Heart right ventricle (tissue), 16 donors: ENCODE measurements around the gene CACNA1E. TPM values are rescaled to one million over a fixed set of nuclear protein-coding genes. Genes with fewer than 3 reads are reported as not detected.

Experiments used
- ATAC-seq, 8 donors: fragments of 200-7000 bp; cut with Tn5 transposase; one replicate each; pipeline ENCODE4 v1.9.1; 2020; ENCODE audit warnings: mild to moderate bottlenecking in 8 of 8, moderate library complexity in 8 of 8, moderate number of reproducible peaks in 1 of 8
- DNase-seq, 2 donors: peaks; one replicate each; pipeline ENCODE4 v3.0.0-alpha.2; 2020
- H3K27ac ChIP-seq, 10 donors: fragments of 200-600 bp; sonication (generic) in 2 of 10; one replicate each; pipeline versions ENCODE4 v1.5.0 to v1.8.0; 2020 to 2022; ENCODE audit warnings: mild to moderate bottlenecking in 3 of 10
- H3K27me3 ChIP-seq, 7 donors: fragments of 200-600 bp; one replicate each; pipeline ENCODE4 v1.8.0; 2021 to 2022; ENCODE audit warnings: mild to moderate bottlenecking in 2 of 7
- H3K36me3 ChIP-seq, 9 donors: fragments of 200-600 bp; sonication (generic) in 1 of 9; one replicate each; pipeline versions ENCODE4 v1.5.0 to v1.8.0; 2020 to 2022; ENCODE audit warnings: mild to moderate bottlenecking in 2 of 9
- H3K4me1 ChIP-seq, 9 donors: fragments of 200-600 bp; sonication (generic) in 1 of 9; one replicate each; pipeline versions ENCODE4 v1.5.0 to v1.8.0; 2020 to 2022; ENCODE audit warnings: mild to moderate bottlenecking in 4 of 9
- H3K4me3 ChIP-seq, 10 donors: fragments of 200-600 bp; sonication (generic) in 2 of 10; one replicate each; pipeline versions ENCODE4 v1.5.0 to v1.8.0; 2020 to 2022; ENCODE audit warnings: mild to moderate bottlenecking in 7 of 10, moderate library complexity in 2 of 10
- H3K9me3 ChIP-seq, 11 donors: fragments of 200-600 bp in 10 of 11; sonication (generic) in 2 of 11; one replicate each; pipeline versions ENCODE4 v1.5.0 to v1.8.0; 2013 to 2022; ENCODE audit warnings: mild to moderate bottlenecking in 2 of 11, control low read depth in 1 of 11, moderate library complexity in 1 of 11
- WGBS, 2 donors: extraction: QIAGEN DNeasy Blood & Tissue Kit; methylation state at CpG; one replicate each; pipeline ENCODE4 v1.1.7; 2013; ENCODE audit warnings: inconsistent platforms in 1 of 2; 5-methylcytosine and 5-hydroxymethylcytosine counted together
- intact Hi-C, 10 donors: fragments of 100-400 bp; cut with DNase I; formaldehyde crosslinking; loops; one replicate each; pipeline versions ENCODE4 v1.11.1 to v1.14.2; 2022
- polyA plus RNA-seq, 2 donors: library from polyadenylated mRNA; stranded (reverse); fragments of 200-250 nt; gene quantifications; one replicate each; pipeline ENCODE4 v1.2.3, GENCODE V29; 2013
- total RNA-seq, 10 donors: library from RNA; stranded (reverse); fragmentation: NEBNext Ultra II Directional in 3 of 10; extraction: Animal tissue kit (Norgen Biotek cat#: 25700) in 3 of 10; gene quantifications; one replicate each; pipeline versions ENCODE4 v1.2.1 to v1.2.4, GENCODE V29; 2021 to 2023
- TF ChIP-seq, protein P1 (sequence below), 9 donors: fragments of 200-600 bp; sonication (generic) in 2 of 9; IDR thresholded peaks; one replicate each; pipeline versions ENCODE4 v1.5.0 to v1.8.0; 2021 to 2022; ENCODE audit warnings: antibody characterized with exemption in 9 of 9, mild to moderate bottlenecking in 5 of 9, moderate library complexity in 1 of 9
- donor health status: Arrhythmogenic right ventricular cardiomyopathy.
- donor health status: ischemic (EF 13 %, LVEDD 7.1; RV severe dilation, severe dysfunction).
- donor health status: healthy with polysubstance abuse.
- donor health status: DM: no; HTN: yes; CAD: no.
- donor health status: DM: no; HTN: no; CAD: no.
- donor health status: ischemic (EF 25% LVEDD 6.9; RV normal size, moderate dysfunction).
- donor health status: ischemic (EF 25% LVEDD 5.7; RV mildly dilated, moderate dysfunction).
- donor health status: healthy.
- donor health status: DM: yes; HTN: yes; CAD: no.
- donor health status: Ischemic cardiomyopathy.
- donor health status: ischemic (EF 35%, LVEDD 5.7; RV mildly dilated, moderate dysfunction).
- donor health status: nonischemic (EF 11% LVEDD 7.7; RV severe dilation, severe dysfunction).
- donor health status: DM: yes; HTN: yes; CAD: no.
- donor health status: PGD.
- donor health status: ischemic (EF 29% LVEDD 5.4; RV normal size, mild dysfunction).
- donor health status: nonischemic (EF 23%, LVEDD 6.1; RV moderate dilation, normal function).

CACNA1E gene
- total and polyA plus RNA-seq, 12 donors, result 0.04 to 21.7 (median 0.71) TPM

DNA sequence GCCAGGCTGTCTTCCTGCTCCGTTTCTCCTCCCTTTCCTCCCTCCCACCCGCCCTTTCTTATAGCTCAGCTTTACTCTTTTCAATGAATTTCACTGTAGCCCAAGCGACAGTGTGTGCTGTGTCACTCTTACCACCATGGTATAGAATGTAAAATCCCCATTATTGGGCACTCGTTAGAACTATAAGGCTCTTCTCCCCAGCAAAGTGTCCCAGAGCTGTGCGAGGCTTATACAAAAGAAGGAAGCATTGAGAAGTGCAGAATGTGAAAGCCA lies 192.5 kb downstream of the CACNA1E start:
- intact Hi-C loops, result loop anchor here in 9 of 10 donors (1.0 to 10.0 kb wide), 6 partner anchors 191 to 201 kb away; partner anchors contain the start of gene CACNA1E (in 3 of the 9)
- ATAC-seq, result no peak

DNA sequence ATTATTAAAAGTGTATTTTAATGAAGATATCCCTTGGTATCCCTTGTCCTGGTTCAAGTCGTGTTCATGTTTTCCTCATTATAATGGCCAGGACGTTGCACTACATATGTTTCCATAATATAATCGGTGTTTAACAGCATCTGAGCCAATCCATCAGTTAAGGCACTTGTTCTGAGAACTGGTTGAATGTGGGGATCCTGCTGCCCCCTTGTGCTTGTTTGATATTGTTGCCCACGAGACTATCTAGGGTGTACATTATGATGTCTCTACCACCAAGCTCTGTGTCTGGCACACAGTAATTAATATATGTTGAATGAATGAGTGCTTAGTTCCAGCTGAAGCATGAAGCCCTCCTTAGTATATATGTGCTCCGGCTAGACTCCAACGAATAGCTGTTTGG lies 193.0 kb downstream of the CACNA1E start:
- H3K36me3 ChIP-seq, result no peaks in the 10 kb centered on the region
- TF ChIP-seq, protein P1, sequence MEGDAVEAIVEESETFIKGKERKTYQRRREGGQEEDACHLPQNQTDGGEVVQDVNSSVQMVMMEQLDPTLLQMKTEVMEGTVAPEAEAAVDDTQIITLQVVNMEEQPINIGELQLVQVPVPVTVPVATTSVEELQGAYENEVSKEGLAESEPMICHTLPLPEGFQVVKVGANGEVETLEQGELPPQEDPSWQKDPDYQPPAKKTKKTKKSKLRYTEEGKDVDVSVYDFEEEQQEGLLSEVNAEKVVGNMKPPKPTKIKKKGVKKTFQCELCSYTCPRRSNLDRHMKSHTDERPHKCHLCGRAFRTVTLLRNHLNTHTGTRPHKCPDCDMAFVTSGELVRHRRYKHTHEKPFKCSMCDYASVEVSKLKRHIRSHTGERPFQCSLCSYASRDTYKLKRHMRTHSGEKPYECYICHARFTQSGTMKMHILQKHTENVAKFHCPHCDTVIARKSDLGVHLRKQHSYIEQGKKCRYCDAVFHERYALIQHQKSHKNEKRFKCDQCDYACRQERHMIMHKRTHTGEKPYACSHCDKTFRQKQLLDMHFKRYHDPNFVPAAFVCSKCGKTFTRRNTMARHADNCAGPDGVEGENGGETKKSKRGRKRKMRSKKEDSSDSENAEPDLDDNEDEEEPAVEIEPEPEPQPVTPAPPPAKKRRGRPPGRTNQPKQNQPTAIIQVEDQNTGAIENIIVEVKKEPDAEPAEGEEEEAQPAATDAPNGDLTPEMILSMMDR (IDR thresholded peaks at IDR 0.05), result peak in 7 of 9 donors; percentile 27 to 55 (median 45)
- intact Hi-C loops, result loop anchor here in 8 of 10 donors (1.0 to 10.0 kb wide), 6 partner anchors 191 to 201 kb away; partner anchors contain the start of gene CACNA1E (in 3 of the 8)
- H3K4me1 ChIP-seq, result no peaks in the 10 kb centered on the region
- peaks cover 0 to 3% (median 0%) of the 10 kb centered on the region in 11 donors for H3K9me3 ChIP-seq
- no peak for DNase-seq
- WGBS, 2 donors, result 34 to 41% methylated on average over 6 of the region's 6 CpGs
- no peak overlapping the region for H3K4me3 ChIP-seq
- H3K27me3 ChIP-seq, result peaks cover 0 to 56% (median 35%) of the 10 kb centered on the region in 7 donors
- H3K27ac ChIP-seq, result no peak overlapping the region
- no peak for ATAC-seq

More for the DNA sequence above, 192.5 kb downstream of the CACNA1E start:
- Histone ChIP-seq H3K4me1 (no peaks in the 10 kb centered on the region), H3K27ac (no peak overlapping the region), H3K27me3 (peaks cover 0 to 56% (median 35%) of the 10 kb centered on the region in 7 donors), H3K4me3 (no peak overlapping the region), H3K36me3 (no peaks in the 10 kb centered on the region), H3K9me3 (peaks cover 0 to 3% (median 0%) of the 10 kb centered on the region in 11 donors)
- 38% methylated on average over 5 of the region's 5 CpGs for WGBS, 2 donors
- TF ChIP-seq, protein P1 (IDR thresholded peaks at IDR 0.05), result no peak
- DNase-seq, result no peak

DNA sequence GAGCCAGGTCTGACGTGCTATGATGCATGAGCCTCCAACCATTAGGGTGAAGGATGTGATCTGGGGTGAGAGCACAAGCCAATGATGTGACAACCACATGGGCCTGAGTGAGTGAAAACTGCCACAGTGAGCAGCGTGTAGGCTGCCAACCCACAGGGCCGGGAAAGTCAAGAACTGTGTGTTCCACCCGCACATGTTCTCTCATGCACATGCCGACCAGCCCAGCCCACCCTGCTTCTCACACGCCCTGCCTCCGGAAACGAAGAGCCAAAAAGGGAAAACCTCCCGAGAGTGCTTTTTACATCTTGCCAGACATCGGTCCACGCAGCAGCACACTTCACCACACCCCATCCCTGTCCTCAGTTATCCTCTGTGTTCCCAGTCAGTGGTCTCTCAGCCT lies 197.0 kb downstream of the CACNA1E start:
- peaks cover 0 to 40% (median 19%) of the 10 kb centered on the region in 7 donors for H3K27me3 ChIP-seq
- WGBS, 2 donors, result 87 to 88% methylated on average over 11 of the region's 11 CpGs
- no peaks in the 10 kb centered on the region for H3K9me3 ChIP-seq
- no peak for ATAC-seq
- intact Hi-C loops, result no loop called here
- H3K27ac ChIP-seq, result no peak overlapping the region
- H3K36me3 ChIP-seq, result no peaks in the 10 kb centered on the region
- DNase-seq, result no peak
- TF ChIP-seq, protein P1 (IDR thresholded peaks at IDR 0.05), result no peak
- no peaks in the 10 kb centered on the region for H3K4me1 ChIP-seq
- no peak overlapping the region for H3K4me3 ChIP-seq

DNA sequence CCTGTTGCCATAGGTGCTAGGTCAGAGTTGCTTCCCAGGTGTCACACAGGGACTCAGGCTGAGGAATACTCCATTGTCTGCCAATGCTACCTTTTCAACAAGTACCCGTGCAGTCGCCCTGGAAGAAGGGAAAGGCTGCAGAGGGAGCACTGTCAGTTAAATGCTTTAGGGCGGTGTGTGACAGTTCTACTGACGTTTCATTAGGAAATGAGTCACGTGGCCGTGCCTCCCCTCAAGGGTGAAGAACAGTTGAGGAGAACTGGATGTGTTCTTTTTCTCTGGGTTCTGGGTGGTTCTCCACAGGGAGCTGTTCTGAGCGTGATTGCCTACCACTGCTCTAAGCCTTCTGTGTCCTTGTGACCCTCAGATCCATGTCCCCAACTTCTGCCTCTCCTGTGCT lies 197.6 kb downstream of the CACNA1E start:
- 63 to 71% methylated on average over 7 of the region's 7 CpGs for WGBS, 2 donors
- ATAC-seq (no peak), DNase-seq (no peak)
- no peaks in the 10 kb centered on the region for H3K36me3 ChIP-seq
- no peaks in the 10 kb centered on the region for H3K9me3 ChIP-seq
- TF ChIP-seq, protein P1 (IDR thresholded peaks at IDR 0.05), result no peak
- no peak overlapping the region for H3K4me3 ChIP-seq
- H3K27ac ChIP-seq, result no peak overlapping the region
- intact Hi-C loops, result no loop called here
- peaks cover 0 to 39% (median 15%) of the 10 kb centered on the region in 7 donors for H3K27me3 ChIP-seq
- no peaks in the 10 kb centered on the region for H3K4me1 ChIP-seq
